ENCODE data around the gene MEIS1. TPM values are rescaled to one million over a fixed set of nuclear protein-coding genes. Genes with fewer than 3 reads are reported as not detected.

The MEIS1 gene
- total and polyA plus RNA-seq, 2 experiments from 2014 or later: 0.16 to 0.28 TPM

GRCh38 chr2:66489436-66489835, 54.5 kb downstream of the MEIS1 start:
- DNase-seq (ENCODE audit: low spot score): no peak

More at GRCh38 chr2:66489436-66489835, 54.5 kb downstream of the MEIS1 start:
- no peaks in the 10 kb centered on the region for H4K20me1 ChIP-seq (replicated peaks; ENCODE audit: insufficient read depth)
- H3K4me1 Mint-ChIP-seq: peaks cover 25% of the 10 kb centered on the region
- no peaks in the 10 kb centered on the region for H3K36me3 Mint-ChIP-seq (ENCODE audit: low read depth)
- no peak overlapping the region for H2AFZ ChIP-seq
- H3K27ac ChIP-seq (ENCODE audit: low read depth): no peak overlapping the region
- TF ChIP-seq ZNF462 (CRISPR knock-in tag; IDR thresholded peaks at IDR 0.05) (no peak), STAT1 (IDR thresholded peaks at IDR 0.05; ENCODE audit: unreplicated experiment) (no peak), REST (IDR thresholded peaks at IDR 0.05; ENCODE audit: unreplicated experiment) (no peak), CREB1 (CRISPR knock-in tag; IDR thresholded peaks at IDR 0.05; ENCODE audit: low read depth) (no peak), ZNF114 (CRISPR knock-in tag; IDR thresholded peaks at IDR 0.05) (no peak), CTCF (conservative IDR thresholded peaks at IDR 0.05; ENCODE audit: low read depth in 2 of 2) (no peak), ETS1 (IDR thresholded peaks at IDR 0.05) (no peak), ZNF331 (CRISPR knock-in tag; IDR thresholded peaks at IDR 0.05; ENCODE audit: low read depth) (no peak), EZH2 (IDR thresholded peaks at IDR 0.05; ENCODE audit: low read depth, unreplicated experiment) (no peak), JUNB (IDR thresholded peaks at IDR 0.05; ENCODE audit: unreplicated experiment) (no peak), EZH2phosphoT487 (IDR thresholded peaks at IDR 0.05; ENCODE audit: unreplicated experiment) (no peak), NANOG (IDR thresholded peaks at IDR 0.05; ENCODE audit: borderline replicate concordance) (no peak), POLR2AphosphoS5 (IDR thresholded peaks at IDR 0.05; ENCODE audit: low read depth) (no peak)
- no peak overlapping the region for H3K27ac Mint-ChIP-seq
- no peak overlapping the region for H3K4me2 ChIP-seq
- no peak for ATAC-seq
- H3K27me3 ChIP-seq (ENCODE audit: insufficient read depth): no peaks in the 10 kb centered on the region
- H3K4me3 ChIP-seq: no peak overlapping the region
- H3K9me3 Mint-ChIP-seq: no peaks in the 10 kb centered on the region
- H3K36me3 ChIP-seq (ENCODE audit: insufficient read depth): no peaks in the 10 kb centered on the region
- no peaks in the 10 kb centered on the region for H3F3A ChIP-seq (replicated peaks; ENCODE audit: low read depth)
- H3K9me2 ChIP-seq (ENCODE audit: insufficient read depth): no peaks in the 10 kb centered on the region
- H3K79me2 ChIP-seq (replicated peaks; ENCODE audit: insufficient read depth): no peaks in the 10 kb centered on the region
- H3K4me1 ChIP-seq (ENCODE audit: insufficient read depth): peaks cover 10% of the 10 kb centered on the region
- H3K4me3 Mint-ChIP-seq: no peak overlapping the region
- peaks cover 3% of the 10 kb centered on the region for H3K27me3 Mint-ChIP-seq (ENCODE audit: insufficient read depth, low read depth, poor library complexity)
